ENCODE measurements around the gene ZDHHC8.
A peak's percentile ranks its signal among the peaks of the same experiment; 100 is the strongest.

Gene ZDHHC8, protein sequence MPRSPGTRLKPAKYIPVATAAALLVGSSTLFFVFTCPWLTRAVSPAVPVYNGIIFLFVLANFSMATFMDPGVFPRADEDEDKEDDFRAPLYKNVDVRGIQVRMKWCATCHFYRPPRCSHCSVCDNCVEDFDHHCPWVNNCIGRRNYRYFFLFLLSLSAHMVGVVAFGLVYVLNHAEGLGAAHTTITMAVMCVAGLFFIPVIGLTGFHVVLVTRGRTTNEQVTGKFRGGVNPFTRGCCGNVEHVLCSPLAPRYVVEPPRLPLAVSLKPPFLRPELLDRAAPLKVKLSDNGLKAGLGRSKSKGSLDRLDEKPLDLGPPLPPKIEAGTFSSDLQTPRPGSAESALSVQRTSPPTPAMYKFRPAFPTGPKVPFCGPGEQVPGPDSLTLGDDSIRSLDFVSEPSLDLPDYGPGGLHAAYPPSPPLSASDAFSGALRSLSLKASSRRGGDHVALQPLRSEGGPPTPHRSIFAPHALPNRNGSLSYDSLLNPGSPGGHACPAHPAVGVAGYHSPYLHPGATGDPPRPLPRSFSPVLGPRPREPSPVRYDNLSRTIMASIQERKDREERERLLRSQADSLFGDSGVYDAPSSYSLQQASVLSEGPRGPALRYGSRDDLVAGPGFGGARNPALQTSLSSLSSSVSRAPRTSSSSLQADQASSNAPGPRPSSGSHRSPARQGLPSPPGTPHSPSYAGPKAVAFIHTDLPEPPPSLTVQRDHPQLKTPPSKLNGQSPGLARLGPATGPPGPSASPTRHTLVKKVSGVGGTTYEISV

DNA sequence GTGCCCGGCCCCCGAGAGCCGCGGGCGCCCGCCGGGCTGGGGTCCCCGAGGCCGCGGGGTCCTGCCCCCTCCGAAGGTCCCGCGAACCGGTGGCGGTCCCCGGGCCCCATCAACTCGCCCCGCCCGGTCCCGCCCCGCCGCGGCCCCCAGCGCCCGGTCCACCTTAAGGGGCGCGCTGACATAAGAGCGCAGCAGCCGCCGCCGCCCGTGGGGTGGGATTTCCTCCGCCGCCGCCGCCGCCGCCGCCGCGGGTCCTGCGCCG, at the start of gene ZDHHC8:
ZDHHC8 (plus strand) TSS at position 208 of the 262 bp plus-strand sequence. CDS start 144 bp downstream, outside the sequence.
- DNase-seq: no peak

DNA sequence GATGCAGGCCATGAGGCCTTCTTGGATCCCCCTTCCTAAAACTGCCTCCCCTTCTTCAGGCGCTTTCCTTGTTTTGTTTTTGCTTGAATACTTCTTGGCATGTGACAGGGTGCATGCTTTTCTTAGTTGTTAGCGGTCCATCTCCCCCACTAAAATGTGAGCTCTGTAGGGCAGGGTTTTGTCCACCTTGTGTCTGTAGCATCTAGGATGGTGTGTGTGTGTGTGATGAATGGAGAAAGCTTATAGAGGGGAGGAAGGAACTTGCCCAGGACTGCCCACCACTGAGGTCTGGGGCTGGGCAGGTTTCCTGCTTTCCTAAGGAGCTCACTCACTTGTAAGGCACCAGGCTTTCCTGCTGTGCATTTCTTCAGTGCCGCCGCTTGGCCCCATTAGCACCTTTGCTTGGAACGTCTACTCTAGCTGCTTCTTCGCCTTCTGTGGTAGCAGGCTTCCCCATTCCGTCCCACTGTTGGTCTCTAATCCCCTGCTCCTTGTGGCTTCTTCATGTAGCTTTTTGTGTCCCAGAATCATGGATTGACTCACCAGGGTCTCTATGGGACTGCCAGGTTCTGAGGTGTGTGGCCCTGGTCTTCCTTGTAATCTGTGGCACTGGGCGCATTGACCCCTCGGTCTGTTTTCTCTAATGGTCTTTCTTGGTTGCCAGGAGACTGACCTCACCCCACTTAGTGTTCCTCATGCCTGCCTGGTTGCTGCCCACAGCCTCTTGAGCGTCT, 48.3 kb upstream of the ZDHHC8 start:
- DNase-seq: no peak

DNA sequence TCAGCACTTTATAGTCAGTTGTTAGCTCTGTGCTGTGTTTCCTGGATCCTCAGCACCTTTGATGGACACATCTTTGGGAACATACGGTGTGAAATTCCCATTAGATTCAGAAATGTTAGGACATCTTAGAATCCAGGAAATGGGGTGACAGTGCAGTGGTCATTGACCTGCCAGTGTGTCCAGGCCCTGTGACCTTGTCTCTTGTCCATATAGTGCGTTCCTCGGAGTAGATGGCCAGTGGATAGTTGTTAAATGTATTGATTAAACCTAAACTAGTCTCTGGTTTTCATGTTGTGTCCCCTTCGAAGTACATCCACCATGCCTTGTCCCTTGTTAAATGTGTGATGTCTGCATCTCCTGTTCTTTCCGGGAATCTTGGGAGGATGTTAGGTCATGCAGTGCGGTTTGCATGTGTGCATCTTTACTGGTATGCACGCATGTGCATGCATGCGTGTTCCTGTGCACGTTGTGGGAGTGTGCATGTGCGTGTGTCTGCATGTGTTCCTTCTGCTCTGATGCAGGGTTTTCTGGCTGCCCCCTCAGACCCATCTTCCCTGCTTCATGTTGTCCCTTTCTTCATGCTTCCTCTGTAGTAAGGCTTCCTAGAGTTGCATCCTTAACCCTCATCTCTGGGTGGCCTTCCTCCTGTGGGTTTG, 47.6 kb upstream of the ZDHHC8 start:
- DNase-seq: no peak

DNA sequence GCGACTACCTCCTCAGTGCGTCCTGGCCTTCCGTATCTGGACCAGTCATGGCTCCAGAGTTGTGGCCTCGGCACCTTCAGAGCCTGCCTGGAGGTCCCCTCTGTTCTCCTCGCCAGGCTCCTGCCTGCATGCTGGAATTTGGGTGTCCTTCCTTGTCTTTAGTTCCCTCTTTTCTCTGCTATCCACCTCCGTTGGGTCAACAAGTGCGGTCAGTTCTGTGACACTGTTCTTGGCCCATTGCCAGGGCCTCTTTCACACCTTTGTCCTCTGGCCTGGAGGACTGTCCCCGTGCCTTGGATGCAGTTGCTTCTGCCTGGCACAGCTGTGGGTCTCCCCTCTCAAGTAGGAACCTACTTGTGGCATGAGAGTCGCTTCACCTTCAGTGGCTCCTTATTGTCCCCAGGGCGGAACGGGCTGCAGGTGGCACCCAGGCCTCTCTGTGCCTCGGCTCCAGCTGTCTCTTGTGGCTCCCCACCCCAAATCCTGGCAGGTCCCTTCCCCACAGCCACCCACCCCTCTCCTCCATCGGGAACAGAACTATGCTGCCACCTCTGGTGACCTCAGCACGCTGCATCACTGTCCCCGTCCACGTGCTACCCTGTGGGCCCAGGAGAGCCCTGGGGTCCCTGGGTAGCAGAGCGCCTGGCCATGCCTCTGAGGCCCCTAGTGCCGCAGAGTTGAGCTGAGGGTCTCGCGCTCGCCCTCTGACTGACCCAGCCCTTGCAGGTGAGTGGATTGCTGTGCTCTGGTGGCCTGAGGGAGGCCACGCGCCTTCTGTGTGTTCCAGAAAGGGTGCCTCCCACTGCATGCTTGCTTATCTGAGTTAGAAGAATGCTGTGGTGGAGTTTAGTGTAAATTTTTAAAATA, 46.8 kb upstream of the ZDHHC8 start:
- peak; percentile 6 for DNase-seq

DNA sequence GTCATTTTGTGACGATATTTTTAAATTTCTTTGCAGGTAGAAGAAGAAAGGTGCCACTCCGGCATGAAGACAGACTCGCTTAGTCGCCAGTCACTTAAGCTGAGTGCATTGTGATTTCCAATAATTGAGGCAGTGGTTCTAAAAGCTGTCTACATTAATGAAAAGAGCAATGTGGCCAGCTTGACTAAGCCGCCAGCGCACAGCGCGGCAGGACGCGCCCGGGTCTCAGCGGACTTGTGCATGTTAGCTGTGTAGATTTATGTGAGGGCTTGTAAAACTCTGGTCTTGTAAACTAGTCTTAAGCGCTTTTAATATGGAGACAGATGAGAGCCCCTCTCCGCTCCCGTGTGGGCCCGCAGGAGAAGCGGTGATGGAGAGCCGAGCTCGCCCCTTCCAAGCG, 46.0 kb upstream of the ZDHHC8 start:
- no peak for DNase-seq

DNA sequence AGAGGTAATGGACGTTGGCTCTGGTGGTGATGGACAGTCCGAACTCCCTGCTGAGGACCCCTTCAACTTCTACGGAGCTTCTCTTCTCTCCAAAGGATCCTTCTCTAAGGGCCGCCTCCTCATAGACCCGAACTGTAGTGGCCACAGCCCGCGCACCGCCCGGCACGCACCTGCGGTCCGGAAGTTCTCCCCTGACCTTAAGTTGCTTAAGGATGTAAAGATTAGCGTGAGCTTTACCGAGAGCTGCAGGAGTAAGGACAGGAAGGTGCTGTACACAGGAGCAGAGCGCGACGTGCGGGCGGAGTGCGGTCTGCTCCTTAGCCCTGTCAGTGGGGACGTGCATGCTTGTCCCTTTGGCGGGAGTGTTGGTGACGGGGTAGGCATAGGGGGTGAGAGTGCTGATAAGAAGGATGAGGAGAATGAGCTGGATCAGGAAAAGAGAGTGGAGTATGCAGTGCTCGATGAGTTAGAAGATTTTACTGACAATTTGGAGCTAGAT, 45.5 kb upstream of the ZDHHC8 start:
- DNase-seq: no peak

DNA sequence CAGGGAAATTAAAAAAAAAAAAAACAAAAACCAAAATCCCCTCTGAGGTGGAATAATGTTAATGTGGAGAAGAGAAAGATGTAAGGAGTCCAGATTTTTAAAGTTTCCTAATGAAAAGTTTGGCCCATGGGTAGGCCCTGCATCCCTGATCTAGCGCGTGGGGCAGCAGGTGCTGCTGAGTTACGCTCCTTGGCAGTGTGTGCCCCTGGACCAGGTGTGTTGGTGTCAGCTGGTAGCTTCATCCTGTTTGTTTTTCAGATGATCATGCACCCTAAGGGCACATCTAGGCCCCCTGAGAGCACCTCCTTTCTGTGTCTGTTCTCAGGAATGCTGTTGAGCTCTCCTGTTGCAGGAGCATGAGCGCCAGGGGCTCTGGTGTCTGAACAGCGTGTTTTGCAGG, 44.8 kb upstream of the ZDHHC8 start:
- DNase-seq: no peak

DNA sequence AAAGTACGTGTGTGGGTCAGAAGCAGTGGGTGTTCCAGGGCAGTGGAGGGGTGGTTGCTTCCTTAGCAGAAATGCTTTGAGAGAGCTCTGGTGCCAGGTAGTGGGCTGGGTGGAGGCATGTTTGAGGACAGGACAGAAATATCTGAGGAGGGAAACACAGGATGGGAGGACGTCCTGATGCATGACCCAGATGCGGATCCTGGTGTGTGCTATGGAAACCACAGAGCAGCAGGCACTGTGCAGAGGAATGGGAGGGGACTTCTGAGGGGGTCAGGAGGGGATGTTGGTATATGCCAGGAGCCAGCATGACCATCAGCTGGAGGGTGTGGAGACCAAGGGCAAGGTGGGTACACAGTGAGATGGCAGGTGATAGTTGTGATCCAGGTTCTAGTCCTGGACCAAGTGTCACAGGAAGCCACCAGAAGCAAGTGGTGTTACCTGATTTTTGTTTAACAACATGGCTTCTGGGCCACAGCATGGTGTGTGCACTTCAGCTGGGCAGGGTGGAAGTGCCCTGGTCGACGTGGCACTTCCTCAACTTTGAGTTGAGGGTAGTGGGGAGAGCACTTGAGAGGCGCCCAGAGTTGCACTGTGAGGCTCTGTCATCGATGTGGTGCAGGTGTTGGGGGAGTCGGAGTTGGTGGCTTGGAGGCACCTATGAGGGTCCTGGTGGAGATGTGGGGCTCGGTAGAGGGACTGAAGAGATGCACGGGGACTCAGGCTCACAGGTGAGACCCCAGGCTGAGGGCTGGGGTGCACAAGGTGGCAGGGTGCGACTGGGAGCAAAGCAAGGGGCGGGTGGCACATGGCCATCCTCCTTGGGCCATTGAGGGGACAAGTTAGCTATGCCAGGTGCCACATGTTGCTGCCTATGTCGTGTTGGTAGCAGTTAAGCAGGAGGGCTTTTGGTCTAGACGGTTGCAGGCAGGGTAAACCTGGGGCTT, 44.0 kb upstream of the ZDHHC8 start:
- no peak for DNase-seq

DNA sequence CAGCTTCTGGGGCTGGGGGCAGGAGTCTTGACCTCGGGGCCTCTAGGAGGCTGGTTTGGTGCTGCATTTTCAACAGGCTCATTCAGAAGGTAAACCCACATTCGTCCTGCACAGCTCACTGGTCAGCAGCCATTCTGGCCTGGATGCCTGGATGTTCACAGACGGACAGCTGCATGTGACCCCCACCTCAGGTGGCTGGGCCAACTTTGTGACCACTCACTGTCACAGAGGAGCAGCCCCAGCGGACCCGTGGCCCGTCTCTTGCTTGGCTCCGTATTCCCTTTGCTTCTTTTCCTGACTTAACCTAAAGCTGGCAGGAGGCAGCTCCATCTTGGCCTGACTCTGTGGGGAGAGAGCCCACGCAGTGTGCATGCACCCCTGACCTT, 43.3 kb upstream of the ZDHHC8 start:
- DNase-seq: no peak

DNA sequence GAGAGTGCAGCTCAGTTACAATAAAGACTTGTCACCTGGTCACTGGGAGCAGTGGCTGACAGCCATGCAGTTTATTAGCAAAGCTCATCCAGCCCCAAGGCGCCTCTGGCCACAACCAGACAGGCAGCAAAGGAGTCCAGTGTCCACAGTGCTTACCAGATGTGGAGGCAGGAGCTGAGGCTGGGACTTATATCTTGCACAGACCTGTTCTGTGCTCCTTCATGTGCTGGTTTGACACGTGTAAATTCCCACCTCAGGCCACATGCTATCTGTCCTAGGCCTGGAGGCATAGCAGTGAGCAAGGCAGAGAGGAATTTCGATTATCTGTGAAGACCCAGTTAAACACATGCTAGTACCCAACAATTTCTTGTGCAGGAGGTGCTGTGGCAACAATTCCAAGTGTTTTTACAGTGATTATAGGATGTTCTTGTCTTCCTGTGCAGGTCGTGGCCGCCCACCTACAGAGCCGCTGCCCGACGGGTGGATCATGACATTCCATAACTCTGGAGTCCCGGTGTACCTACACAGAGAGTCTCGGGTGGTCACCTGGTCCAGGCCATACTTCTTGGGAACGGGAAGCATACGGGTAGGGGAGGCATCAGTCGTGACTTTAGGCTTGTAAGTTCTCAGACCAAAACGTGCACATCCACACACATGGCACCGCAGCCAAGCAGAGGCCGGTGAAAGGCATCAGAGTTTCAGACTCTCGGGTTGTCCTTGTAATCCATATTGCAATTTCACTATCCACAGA, 42.2 kb upstream of the ZDHHC8 start:
- DNase-seq: no peak

DNA sequence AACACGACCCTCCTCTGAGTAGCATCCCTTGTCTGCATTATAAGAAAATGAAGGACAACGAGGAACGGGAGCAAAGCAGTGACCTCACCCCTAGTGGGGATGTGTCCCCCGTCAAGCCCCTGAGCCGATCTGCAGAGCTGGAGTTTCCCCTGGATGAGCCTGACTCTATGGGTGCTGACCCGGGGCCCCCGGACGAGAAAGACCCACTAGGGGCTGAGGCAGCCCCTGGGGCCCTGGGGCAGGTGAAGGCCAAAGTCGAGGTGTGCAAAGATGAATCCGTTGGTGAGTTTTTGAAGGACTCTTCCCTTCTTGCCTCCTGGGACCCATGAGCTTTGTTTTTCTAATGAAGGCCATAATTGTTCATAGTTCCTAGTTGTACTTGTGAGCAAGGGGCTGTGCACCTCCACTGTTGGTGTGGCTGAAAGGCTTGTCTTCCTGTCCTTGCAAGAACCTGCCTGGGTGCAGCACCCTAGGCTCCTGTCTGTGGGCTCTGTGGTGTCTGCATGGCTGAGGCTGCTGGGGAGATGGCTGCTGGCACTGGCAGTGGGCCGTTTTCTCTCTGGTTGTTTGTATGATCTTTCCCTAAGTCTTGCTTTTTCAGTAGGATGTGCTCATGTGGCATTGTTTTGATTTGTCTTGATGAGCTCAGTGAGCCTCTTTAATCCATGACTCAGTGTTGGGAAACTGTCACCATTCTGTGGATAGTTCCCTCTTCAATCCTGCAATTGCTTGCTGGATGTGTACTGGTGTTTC, 41.5 kb upstream of the ZDHHC8 start:
- DNase-seq: no peak

DNA sequence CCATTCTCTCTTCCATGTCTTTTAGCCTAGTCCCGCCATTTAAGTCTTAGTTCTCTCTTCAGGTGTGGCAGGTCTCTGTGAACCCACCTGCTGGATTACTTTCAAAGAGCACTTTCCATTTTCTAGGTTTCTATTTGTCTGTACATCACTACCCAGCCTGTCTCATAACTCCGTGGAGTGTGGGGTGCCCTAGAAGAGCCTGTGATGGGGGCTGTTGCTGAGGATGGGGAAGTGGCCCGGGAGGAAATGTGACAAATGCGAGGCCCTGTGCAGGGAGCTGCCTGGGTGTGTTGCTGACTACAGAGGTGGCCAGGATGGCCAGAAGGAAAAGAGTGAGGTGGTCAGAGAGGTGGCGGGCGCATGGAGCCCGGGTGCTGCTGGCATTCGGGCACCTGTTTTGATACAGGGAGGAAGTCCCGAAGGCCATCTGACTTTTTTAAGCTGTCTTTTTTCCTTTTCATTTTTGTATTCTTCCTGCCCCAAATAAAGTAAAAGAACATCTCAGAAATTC, 40.8 kb upstream of the ZDHHC8 start:
- no peak for DNase-seq

DNA sequence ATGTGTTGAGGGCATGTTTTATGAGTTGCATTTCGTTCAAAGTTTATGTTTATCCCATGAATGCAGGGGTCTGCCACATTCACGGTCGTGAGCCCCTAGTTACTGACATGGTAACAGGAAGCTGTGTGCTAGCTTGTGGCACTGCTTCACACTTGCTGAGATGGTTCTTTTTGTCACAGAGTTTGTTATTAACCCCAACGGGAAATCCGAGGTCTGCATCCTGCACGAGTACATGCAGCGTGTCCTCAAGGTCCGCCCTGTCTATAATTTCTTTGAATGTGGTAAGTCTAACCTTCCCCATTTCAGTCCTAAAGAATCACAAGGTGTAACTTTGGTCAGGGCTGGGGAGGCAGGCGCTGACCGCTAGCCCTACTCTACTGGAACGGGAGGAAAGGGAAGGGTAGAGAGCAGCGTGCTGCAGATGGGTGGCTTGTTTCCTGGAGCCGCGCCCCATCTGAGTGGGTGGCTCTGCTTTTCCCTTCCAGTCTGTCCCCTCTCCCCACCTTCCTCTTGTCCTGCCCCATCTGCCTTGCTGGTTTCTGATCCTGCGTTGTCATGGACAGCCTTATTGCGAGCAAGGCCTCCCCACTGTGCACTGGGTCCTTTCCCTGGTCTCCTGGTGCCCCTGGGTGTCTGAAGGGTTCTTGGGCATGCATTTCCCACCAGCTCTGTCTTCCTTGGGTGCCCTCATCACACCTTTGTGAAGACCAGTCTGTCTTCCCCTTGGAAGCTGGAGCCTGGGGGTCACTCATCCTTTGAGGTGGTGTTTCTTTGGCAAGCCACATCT, 39.7 kb upstream of the ZDHHC8 start:
- DNase-seq: no peak

DNA sequence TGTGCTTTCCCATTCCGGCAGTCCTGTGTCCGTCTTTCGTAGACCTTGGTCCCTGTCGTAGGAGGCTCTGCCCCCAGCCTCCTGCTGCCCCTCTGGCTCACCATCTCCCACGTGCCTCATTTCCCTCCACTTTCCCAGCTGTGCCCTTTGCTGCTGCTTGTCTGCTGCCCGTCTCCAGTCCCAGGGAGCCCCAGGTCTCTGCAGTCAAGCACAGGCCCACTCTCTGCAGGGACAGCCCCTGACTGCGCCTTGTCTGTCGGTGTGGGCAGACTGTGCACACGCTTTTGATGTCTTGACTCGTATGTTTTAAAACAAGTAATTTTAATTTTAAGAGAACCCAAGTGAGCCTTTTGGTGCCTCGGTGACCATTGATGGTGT, 39.1 kb upstream of the ZDHHC8 start:
- DNase-seq: no peak

DNA sequence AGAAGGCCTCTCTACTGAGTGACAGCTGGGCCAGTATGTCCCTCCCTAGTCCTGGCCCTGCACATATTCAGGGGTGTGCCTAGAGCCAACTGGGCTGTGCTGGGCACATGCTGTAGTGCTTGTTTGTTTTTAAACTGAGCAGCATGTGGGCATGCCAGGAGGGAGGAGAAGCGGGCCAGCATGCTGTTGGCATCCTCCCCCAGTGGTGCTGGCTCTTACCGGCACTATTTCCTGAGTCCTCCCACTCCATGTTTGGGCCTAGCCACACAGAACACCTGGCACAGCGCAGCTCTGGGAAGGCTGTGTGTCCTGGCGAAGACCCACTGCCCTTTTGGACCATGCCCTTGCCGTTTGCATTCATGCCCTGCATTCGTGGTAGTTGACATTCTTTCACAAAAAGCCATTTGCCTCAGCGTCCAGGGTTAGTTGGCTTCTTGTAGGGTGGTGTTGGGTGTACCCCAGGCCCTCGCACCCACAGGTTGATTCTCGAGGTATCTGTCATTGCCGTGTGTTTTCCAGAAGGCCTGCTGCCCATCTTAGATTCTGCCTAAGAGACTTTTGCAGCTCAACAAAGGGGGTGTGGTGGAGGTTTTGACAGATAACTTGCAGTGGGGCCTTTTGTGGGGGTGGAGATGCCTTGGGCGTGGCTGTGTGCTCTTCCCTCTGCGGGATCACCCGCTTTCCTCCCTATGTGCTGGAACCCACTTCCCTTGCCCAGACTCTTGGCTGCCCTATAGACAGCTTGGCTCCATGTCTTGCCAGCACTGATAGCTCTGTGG, 38.0 kb upstream of the ZDHHC8 start:
- no peak for DNase-seq

DNA sequence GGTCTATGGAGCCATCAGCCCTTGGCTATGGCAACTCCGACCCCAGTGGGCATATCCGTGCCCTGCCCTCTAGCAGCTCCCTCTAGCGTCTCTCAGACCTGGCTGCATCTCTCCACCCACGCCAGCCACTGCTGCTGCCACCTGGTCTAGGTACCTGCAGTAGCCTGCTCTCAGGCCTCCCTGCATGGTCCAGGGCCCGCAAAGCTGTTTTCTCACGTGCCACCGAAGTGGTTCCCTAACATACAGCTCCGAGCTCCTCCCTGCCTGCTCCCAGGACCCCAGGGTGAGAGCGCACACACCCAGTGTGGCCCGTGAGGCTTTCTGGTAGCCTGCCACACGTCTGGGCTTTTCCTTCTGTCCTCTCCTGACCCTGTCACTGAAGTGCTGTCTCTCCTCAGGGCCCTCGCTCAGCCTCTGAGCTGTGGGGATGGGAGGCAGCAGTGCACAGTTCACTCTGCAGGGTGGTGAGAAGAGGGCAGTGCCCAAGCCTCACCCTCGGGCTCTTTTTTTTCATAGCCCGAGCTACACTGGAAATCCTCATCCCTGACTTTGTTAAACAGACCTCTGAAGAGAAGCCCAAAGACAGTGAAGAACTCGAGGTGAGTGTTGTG, 37.3 kb upstream of the ZDHHC8 start:
- no peak for DNase-seq

DNA sequence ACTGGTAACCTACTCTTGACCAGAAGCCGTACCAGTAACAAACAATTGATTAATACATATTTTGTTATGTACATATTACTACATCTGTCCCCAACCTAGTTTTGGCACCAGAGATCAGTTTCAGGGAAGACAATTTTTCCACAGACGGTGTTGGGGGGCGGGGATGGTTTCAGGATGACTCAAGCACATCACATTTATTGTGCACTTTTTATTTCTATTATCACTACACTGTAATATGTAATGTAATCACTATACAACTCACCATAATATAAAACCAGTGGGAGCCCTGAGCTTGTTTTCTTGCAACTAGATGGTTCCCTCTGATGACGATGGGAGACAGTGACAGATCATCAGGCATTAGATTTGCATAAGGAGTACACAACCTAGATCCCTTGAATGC, 36.1 kb upstream of the ZDHHC8 start:
- DNase-seq: no peak

Data from NCI-H2171 treated with DMSO at 0.1 percent for 48 hours (cell line).